HEK293 (cell line): ENCODE results near the gene CYP11A1.

Source experiments
- ZBTB8A ChIP-seq: fragments of 450-650 bp; formaldehyde crosslinking; IDR thresholded peaks from 2 replicates; pipeline ENCODE4 v1.5.1; 2016; ENCODE audit warnings: missing biosample characterization, missing genetic modification characterization
- ZFHX2 ChIP-seq: fragments of 450-650 bp; formaldehyde crosslinking; conservative IDR thresholded peaks from 2 replicates; pipeline ENCODE4 v1.5.1; 2016; ENCODE audit warnings: missing biosample characterization, missing genetic modification characterization
- ZNF324 ChIP-seq: fragments of 450-650 bp; formaldehyde crosslinking; IDR thresholded peaks from 2 replicates; pipeline ENCODE4 v1.5.1; 2016; ENCODE audit warnings: missing biosample characterization, missing genetic modification characterization
- ZNF341 ChIP-seq: fragments of 450-650 bp; formaldehyde crosslinking; IDR thresholded peaks from 2 replicates; pipeline ENCODE4; 2016; ENCODE audit warnings: low read depth, missing biosample characterization, missing genetic modification characterization
- ZNF354C ChIP-seq: fragments of 450-650 bp; formaldehyde crosslinking; IDR thresholded peaks from 2 replicates; pipeline ENCODE4 v1.5.1; 2016; ENCODE audit warnings: missing biosample characterization, missing genetic modification characterization, low read depth, borderline replicate concordance
- ZNF518A ChIP-seq: fragments of 450-650 bp; formaldehyde crosslinking; conservative IDR thresholded peaks from 2 replicates; pipeline ENCODE4 v1.5.1; 2016; ENCODE audit warnings: low read depth, missing biosample characterization, missing genetic modification characterization
- ZNF629 ChIP-seq: fragments of 450-650 bp; formaldehyde crosslinking; IDR thresholded peaks from 2 replicates; pipeline ENCODE4 v1.5.1; 2017; ENCODE audit warnings: missing biosample characterization, missing genetic modification characterization
- ZNF645 ChIP-seq: fragments of 450-650 bp; formaldehyde crosslinking; IDR thresholded peaks from 2 replicates; pipeline ENCODE4; 2016; ENCODE audit warnings: missing biosample characterization, missing genetic modification characterization
- ZSCAN30 ChIP-seq: fragments of 450-650 bp; IDR thresholded peaks from 2 replicates; pipeline ENCODE4 v1.5.1; 2018; ENCODE audit warnings: missing biosample characterization, mild to moderate bottlenecking, missing genetic modification characterization, moderate library complexity
- TF ChIP-seq, protein P1 (sequence below): fragments of 450-650 bp; formaldehyde crosslinking; IDR thresholded peaks from 2 replicates; pipeline ENCODE4 v1.5.1; 2016; ENCODE audit warnings: missing biosample characterization, missing genetic modification characterization
- TF ChIP-seq, protein P2 (sequence below): fragments of 450-650 bp; formaldehyde crosslinking; IDR thresholded peaks from 2 replicates; pipeline ENCODE4 v1.5.1; 2016; ENCODE audit warnings: missing biosample characterization, missing genetic modification characterization
- TF ChIP-seq, protein P3 (sequence below): fragments of 450-650 bp; formaldehyde crosslinking; optimal IDR thresholded peaks from 2 replicates; pipeline ENCODE3; 2016; ENCODE audit warnings: missing biosample characterization, mild to moderate bottlenecking, missing genetic modification characterization
- TF ChIP-seq, protein P4 (sequence below): fragments of 450-650 bp; formaldehyde crosslinking; IDR thresholded peaks from 2 replicates; pipeline ENCODE4 v1.5.1; 2016; ENCODE audit warnings: missing biosample characterization, missing genetic modification characterization
- TF ChIP-seq, protein P5 (sequence below): IDR thresholded peaks from 2 replicates; pipeline ENCODE4 v1.6.1; 2011; ENCODE audit warnings: mild to moderate bottlenecking, low read depth, low read length, borderline replicate concordance

The CYP11A1 gene

DNA sequence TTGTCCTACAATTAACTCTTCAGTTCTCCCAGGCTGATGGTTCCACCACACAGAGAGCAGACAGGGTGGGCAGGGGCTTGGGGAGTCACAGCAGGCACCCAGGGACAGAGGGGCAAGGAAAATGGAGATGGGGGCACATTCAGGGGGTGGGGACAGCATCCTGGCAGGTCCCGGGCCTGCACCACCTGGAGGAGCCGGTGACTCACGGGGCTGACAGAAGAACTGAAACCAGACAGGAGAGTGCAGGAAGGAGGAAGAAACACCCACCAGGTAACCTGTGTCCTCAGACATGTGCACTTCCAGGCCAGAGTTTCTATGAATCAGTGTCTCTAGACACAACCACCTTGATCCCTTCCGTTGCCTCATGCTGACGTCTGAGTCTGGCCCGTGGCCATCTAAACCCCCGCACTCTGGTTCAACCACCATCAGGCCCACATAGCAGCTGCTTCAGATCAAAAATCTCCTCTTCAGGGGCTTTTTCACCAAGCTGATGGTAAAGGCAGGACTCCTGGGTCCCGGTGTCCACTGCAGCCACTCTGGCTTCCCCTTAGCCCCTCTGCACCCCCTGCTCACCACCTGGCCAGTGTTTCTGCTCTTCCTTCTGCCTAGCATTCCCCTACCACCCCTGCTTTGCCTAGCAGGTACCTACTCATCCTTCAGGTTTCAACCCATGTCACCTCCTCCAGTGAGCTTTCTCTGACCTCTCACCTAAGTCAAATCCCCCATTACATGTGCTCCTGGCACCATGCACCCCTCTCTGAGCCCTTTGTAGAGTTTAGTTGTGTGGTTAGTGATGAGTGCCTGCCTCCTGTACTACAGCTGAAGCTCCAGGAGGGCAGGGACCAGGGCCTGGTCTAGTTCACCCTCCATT lies 16.5 kb upstream of the CYP11A1 start (continued):
- TF ChIP-seq, protein P1, sequence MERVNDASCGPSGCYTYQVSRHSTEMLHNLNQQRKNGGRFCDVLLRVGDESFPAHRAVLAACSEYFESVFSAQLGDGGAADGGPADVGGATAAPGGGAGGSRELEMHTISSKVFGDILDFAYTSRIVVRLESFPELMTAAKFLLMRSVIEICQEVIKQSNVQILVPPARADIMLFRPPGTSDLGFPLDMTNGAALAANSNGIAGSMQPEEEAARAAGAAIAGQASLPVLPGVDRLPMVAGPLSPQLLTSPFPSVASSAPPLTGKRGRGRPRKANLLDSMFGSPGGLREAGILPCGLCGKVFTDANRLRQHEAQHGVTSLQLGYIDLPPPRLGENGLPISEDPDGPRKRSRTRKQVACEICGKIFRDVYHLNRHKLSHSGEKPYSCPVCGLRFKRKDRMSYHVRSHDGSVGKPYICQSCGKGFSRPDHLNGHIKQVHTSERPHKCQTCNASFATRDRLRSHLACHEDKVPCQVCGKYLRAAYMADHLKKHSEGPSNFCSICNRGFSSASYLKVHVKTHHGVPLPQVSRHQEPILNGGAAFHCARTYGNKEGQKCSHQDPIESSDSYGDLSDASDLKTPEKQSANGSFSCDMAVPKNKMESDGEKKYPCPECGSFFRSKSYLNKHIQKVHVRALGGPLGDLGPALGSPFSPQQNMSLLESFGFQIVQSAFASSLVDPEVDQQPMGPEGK (tag by site-specific recombination): 0 out of 2 replicates have a peak, but pooled peaks have one; percentile 29
- no peak for TF ChIP-seq ZNF518A (tag by site-specific recombination)
- peak; percentile 63 for TF ChIP-seq ZFHX2 (tag by site-specific recombination)
- peak; percentile 49; the same call in 1 of the 2 replicates for TF ChIP-seq ZNF341 (tag by site-specific recombination)
- TF ChIP-seq ZNF324: no peak
- TF ChIP-seq ZNF629: peak; percentile 41
- TF ChIP-seq ZBTB8A (tag by site-specific recombination): no peak
- TF ChIP-seq, protein P2, sequence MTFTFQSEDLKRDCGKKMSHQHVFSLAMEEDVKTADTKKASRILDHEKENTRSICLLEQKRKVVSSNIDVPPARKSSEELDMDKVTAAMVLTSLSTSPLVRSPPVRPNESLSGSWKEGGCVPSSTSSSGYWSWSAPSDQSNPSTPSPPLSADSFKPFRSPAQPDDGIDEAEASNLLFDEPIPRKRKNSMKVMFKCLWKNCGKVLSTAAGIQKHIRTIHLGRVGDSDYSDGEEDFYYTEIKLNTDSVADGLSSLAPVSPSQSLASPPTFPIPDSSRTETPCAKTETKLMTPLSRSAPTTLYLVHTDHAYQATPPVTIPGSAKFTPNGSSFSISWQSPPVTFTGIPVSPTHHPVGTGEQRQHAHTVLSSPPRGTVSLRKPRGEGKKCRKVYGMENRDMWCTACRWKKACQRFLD (tag by site-specific recombination): no peak
- TF ChIP-seq ZNF645 (tag by site-specific recombination): no peak; the same call in 1 of the 2 replicates
- TF ChIP-seq, protein P3, sequence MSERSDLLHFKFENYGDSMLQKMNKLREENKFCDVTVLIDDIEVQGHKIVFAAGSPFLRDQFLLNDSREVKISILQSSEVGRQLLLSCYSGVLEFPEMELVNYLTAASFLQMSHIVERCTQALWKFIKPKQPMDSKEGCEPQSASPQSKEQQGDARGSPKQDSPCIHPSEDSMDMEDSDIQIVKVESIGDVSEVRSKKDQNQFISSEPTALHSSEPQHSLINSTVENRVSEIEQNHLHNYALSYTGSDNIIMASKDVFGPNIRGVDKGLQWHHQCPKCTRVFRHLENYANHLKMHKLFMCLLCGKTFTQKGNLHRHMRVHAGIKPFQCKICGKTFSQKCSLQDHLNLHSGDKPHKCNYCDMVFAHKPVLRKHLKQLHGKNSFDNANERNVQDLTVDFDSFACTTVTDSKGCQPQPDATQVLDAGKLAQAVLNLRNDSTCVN (tag by site-specific recombination): no peak
- TF ChIP-seq, protein P4, sequence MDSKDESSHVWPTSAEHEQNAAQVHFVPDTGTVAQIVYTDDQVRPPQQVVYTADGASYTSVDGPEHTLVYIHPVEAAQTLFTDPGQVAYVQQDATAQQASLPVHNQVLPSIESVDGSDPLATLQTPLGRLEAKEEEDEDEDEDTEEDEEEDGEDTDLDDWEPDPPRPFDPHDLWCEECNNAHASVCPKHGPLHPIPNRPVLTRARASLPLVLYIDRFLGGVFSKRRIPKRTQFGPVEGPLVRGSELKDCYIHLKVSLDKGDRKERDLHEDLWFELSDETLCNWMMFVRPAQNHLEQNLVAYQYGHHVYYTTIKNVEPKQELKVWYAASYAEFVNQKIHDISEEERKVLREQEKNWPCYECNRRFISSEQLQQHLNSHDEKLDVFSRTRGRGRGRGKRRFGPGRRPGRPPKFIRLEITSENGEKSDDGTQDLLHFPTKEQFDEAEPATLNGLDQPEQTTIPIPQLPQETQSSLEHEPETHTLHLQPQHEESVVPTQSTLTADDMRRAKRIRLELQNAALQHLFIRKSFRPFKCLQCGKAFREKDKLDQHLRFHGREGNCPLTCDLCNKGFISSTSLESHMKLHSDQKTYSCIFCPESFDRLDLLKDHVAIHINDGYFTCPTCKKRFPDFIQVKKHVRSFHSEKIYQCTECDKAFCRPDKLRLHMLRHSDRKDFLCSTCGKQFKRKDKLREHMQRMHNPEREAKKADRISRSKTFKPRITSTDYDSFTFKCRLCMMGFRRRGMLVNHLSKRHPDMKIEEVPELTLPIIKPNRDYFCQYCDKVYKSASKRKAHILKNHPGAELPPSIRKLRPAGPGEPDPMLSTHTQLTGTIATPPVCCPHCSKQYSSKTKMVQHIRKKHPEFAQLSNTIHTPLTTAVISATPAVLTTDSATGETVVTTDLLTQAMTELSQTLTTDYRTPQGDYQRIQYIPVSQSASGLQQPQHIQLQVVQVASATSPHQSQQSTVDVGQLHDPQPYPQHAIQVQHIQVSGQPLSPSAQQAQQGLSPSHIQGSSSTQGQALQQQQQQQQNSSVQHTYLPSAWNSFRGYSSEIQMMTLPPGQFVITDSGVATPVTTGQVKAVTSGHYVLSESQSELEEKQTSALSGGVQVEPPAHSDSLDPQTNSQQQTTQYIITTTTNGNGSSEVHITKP (tag by site-specific recombination): peak; percentile 85
- no peak for TF ChIP-seq ZSCAN30 (tag by site-specific recombination)
- TF ChIP-seq ZNF354C (tag by site-specific recombination): no peak
- TF ChIP-seq, protein P5, sequence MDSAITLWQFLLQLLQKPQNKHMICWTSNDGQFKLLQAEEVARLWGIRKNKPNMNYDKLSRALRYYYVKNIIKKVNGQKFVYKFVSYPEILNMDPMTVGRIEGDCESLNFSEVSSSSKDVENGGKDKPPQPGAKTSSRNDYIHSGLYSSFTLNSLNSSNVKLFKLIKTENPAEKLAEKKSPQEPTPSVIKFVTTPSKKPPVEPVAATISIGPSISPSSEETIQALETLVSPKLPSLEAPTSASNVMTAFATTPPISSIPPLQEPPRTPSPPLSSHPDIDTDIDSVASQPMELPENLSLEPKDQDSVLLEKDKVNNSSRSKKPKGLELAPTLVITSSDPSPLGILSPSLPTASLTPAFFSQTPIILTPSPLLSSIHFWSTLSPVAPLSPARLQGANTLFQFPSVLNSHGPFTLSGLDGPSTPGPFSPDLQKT: no peak
